ENCODE results near the gene ADCK2.

The ADCK2 gene

GRCh38 chr7:140714331-140715040 lies 41.7 kb downstream of the ADCK2 start:
- H4K20me1 ChIP-seq (ENCODE audit: insufficient read depth, low read length) = no peaks in the 10 kb centered on the region
- no peaks in the 10 kb centered on the region for H3K9me3 ChIP-seq (ENCODE audit: insufficient read depth, low read length)
- H3K4me3 ChIP-seq (ENCODE audit: low read length) = no peak overlapping the region
- no peaks in the 10 kb centered on the region for H3K79me2 ChIP-seq (ENCODE audit: low read length)
- TF ChIP-seq EZH2phosphoT487 (IDR thresholded peaks at IDR 0.05; ENCODE audit: low read depth) = no peak
- no peak for TF ChIP-seq CTCF (IDR thresholded peaks at IDR 0.05; ENCODE audit: low read depth, low read length)
- H3K36me3 ChIP-seq (replicated peaks; ENCODE audit: low read depth, low read length) = peaks cover 6% of the 10 kb centered on the region
- H3K27ac ChIP-seq (ENCODE audit: low read length) = no peak overlapping the region
- no peaks in the 10 kb centered on the region for H3K27me3 ChIP-seq (ENCODE audit: low read depth, low read length)
- peaks cover 3% of the 10 kb centered on the region for H3K4me1 ChIP-seq (ENCODE audit: low read length)
- H3K9ac ChIP-seq (ENCODE audit: low read length) = no peak overlapping the region
- no peak overlapping the region for H3K4me2 ChIP-seq (ENCODE audit: low read length)
- H2AFZ ChIP-seq (ENCODE audit: low read depth, low read length) = no peak overlapping the region

GRCh38 chr7:140719721-140720120 lies 47.0 kb downstream of the ADCK2 start:
- no peaks in the 10 kb centered on the region for H3K79me2 ChIP-seq (ENCODE audit: low read length)
- H3K4me3 ChIP-seq (ENCODE audit: low read length) = no peak overlapping the region
- TF ChIP-seq CTCF (IDR thresholded peaks at IDR 0.05; ENCODE audit: low read depth, low read length) (no peak), EZH2phosphoT487 (IDR thresholded peaks at IDR 0.05; ENCODE audit: low read depth) (no peak)
- no peaks in the 10 kb centered on the region for H3K27me3 ChIP-seq (ENCODE audit: low read depth, low read length)
- peaks cover 11% of the 10 kb centered on the region for H3K4me1 ChIP-seq (ENCODE audit: low read length)
- peak overlapping the region; percentile 0; the same call in 1 of the 2 replicates for H3K4me2 ChIP-seq (ENCODE audit: low read length)
- H3K9ac ChIP-seq (ENCODE audit: low read length) = no peak overlapping the region
- H3K27ac ChIP-seq (ENCODE audit: low read length) = no peak overlapping the region
- H3K36me3 ChIP-seq (replicated peaks; ENCODE audit: low read depth, low read length) = peaks cover 4% of the 10 kb centered on the region
- 0 out of 2 replicates have a peak, but pooled peaks cover 3% of the 10 kb centered on the region for H4K20me1 ChIP-seq (ENCODE audit: insufficient read depth, low read length)
- H3K9me3 ChIP-seq (ENCODE audit: insufficient read depth, low read length) = no peaks in the 10 kb centered on the region
- H2AFZ ChIP-seq (ENCODE audit: low read depth, low read length) = no peak overlapping the region

- Histone ChIP-seq H3K27ac (ENCODE audit: low read length) (no peak overlapping the region), H3K9ac (ENCODE audit: low read length) (no peak overlapping the region), H3K36me3 (replicated peaks; ENCODE audit: low read depth, low read length) (peaks cover 7% of the 10 kb centered on the region), H4K20me1 (ENCODE audit: insufficient read depth, low read length) (0 out of 2 replicates have a peak, but pooled peaks cover 3% of the 10 kb centered on the region), H3K4me3 (ENCODE audit: low read length) (no peak overlapping the region), H3K9me3 (ENCODE audit: insufficient read depth, low read length) (no peaks in the 10 kb centered on the region), H2AFZ (ENCODE audit: low read depth, low read length) (no peak overlapping the region), H3K4me1 (ENCODE audit: low read length) (peaks cover 11% of the 10 kb centered on the region), H3K4me2 (ENCODE audit: low read length) (no peak overlapping the region), H3K27me3 (ENCODE audit: low read depth, low read length) (no peaks in the 10 kb centered on the region), H3K79me2 (ENCODE audit: low read length) (no peaks in the 10 kb centered on the region)
- TF ChIP-seq CTCF (IDR thresholded peaks at IDR 0.05; ENCODE audit: low read depth, low read length) (no peak), EZH2phosphoT487 (IDR thresholded peaks at IDR 0.05; ENCODE audit: low read depth) (no peak)
Observed at GRCh38 chr7:140722254-140722653, 49.5 kb downstream of the ADCK2 start.

GRCh38 chr7:140723006-140723405 lies 50.3 kb downstream of the ADCK2 start:
- Histone ChIP-seq H3K27me3 (ENCODE audit: low read depth, low read length) (no peaks in the 10 kb centered on the region), H4K20me1 (ENCODE audit: insufficient read depth, low read length) (0 out of 2 replicates have a peak, but pooled peaks cover 3% of the 10 kb centered on the region), H3K79me2 (ENCODE audit: low read length) (no peaks in the 10 kb centered on the region), H3K9ac (ENCODE audit: low read length) (no peak overlapping the region), H3K4me2 (ENCODE audit: low read length) (no peak overlapping the region), H3K9me3 (ENCODE audit: insufficient read depth, low read length) (no peaks in the 10 kb centered on the region), H2AFZ (ENCODE audit: low read depth, low read length) (no peak overlapping the region), H3K36me3 (replicated peaks; ENCODE audit: low read depth, low read length) (peaks cover 7% of the 10 kb centered on the region), H3K4me3 (ENCODE audit: low read length) (no peak overlapping the region), H3K27ac (ENCODE audit: low read length) (no peak overlapping the region), H3K4me1 (ENCODE audit: low read length) (peaks cover 11% of the 10 kb centered on the region)
- TF ChIP-seq EZH2phosphoT487 (IDR thresholded peaks at IDR 0.05; ENCODE audit: low read depth) (no peak), CTCF (IDR thresholded peaks at IDR 0.05; ENCODE audit: low read depth, low read length) (no peak)

All from OCI-LY3 (cell line).